ENCODE results near the gene C1orf105. TPM values are rescaled to one million over a fixed set of nuclear protein-coding genes. Genes with fewer than 3 reads are reported as not detected.

Gene C1orf105
- total and polyA plus RNA-seq, 2 of the 13 experiments (the other 11 are each of a cell fraction or from before 2014, with no cell fraction given) = 0.15 to 0.45 TPM

DNA sequence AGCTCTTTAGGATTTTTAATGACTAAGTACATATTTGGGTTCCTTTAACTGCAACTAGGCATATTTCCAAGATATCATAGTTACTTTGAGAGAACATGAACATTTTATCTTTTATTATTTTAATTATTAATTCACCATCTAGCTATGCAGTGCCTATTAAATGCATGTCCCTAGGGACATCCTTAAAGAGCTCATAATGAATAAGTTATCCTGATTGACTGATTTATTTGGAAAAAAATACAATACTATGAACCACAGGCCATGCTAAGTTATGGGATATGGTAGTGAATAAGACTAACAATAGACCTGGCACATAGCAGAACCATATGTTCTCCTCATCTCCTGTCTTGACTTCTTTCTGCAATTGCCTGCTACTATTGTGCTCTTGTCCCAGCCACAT is 16.4 kb upstream of the C1orf105 start:
- intact Hi-C loops (cut with micrococcal nuclease; ENCODE audit: unreplicated experiment) = no loop called here
- TF ChIP-seq SPEN (CRISPR knock-in tag; IDR thresholded peaks at IDR 0.05; ENCODE audit: low read depth) (no peak), PCBP2 (optimal IDR thresholded peaks at IDR 0.05; ENCODE audit: low read depth, low read length, poor library complexity, severe bottlenecking) (no peak), ZNF34 (CRISPR knock-in tag; IDR thresholded peaks at IDR 0.05; ENCODE audit: borderline replicate concordance) (no peak), ZNF570 (CRISPR knock-in tag; IDR thresholded peaks at IDR 0.05; ENCODE audit: borderline replicate concordance) (no peak), JUN (CRISPR knock-in tag; IDR thresholded peaks at IDR 0.05) (no peak)
- TF ChIP-seq, protein P1, sequence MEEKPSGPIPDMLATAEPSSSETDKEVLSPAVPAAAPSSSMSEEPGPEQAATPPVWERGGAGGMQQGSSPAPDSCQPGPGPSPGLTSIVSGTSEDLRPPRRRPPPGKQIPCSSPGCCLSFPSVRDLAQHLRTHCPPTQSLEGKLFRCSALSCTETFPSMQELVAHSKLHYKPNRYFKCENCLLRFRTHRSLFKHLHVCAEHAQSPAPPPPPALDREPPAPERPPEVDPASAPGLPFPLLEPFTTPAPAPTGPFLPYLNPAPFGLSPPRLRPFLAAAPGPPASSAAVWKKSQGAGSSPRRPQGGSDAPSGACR (CRISPR knock-in tag; IDR thresholded peaks at IDR 0.05) = no peak
- TF ChIP-seq, protein P2, sequence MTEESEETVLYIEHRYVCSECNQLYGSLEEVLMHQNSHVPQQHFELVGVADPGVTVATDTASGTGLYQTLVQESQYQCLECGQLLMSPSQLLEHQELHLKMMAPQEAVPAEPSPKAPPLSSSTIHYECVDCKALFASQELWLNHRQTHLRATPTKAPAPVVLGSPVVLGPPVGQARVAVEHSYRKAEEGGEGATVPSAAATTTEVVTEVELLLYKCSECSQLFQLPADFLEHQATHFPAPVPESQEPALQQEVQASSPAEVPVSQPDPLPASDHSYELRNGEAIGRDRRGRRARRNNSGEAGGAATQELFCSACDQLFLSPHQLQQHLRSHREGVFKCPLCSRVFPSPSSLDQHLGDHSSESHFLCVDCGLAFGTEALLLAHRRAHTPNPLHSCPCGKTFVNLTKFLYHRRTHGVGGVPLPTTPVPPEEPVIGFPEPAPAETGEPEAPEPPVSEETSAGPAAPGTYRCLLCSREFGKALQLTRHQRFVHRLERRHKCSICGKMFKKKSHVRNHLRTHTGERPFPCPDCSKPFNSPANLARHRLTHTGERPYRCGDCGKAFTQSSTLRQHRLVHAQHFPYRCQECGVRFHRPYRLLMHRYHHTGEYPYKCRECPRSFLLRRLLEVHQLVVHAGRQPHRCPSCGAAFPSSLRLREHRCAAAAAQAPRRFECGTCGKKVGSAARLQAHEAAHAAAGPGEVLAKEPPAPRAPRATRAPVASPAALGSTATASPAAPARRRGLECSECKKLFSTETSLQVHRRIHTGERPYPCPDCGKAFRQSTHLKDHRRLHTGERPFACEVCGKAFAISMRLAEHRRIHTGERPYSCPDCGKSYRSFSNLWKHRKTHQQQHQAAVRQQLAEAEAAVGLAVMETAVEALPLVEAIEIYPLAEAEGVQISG (CRISPR knock-in tag; IDR thresholded peaks at IDR 0.05) = no peak
- Histone ChIP-seq H3K9ac (ENCODE audit: insufficient read depth, low read depth, low read length) (no peak overlapping the region), H3K9me3 (ENCODE audit: low read length) (no peaks in the 10 kb centered on the region), H3K36me3 (replicated peaks in 1 of 2; ENCODE audit: control insufficient read depth in 1 of 2, insufficient read depth in 2 of 2, low read length in 2 of 2) (no peaks in the 10 kb centered on the region), H4K20me1 (ENCODE audit: insufficient read depth, low read length) (no peaks in the 10 kb centered on the region), H3K27ac (ENCODE audit: extremely low read length, insufficient read depth, low read length) (no peak overlapping the region), H3K4me2 (ENCODE audit: low read depth, low read length) (no peak overlapping the region), H2AFZ (ENCODE audit: low read length) (no peak overlapping the region), H3K27me3 (ENCODE audit: control insufficient read depth in 1 of 2, insufficient read depth in 2 of 2, low read length in 2 of 2) (no peaks in the 10 kb centered on the region; a peak in 1 of 5 replicates), H3K4me3 (replicated peaks in 1 of 3; ENCODE audit: insufficient read depth in 1 of 3, low read depth in 2 of 3, low read length in 3 of 3) (no peak overlapping the region), H3K79me2 (ENCODE audit: insufficient read depth, low read length) (no peaks in the 10 kb centered on the region), H3K4me1 (ENCODE audit: insufficient read depth, low read length) (peaks cover 10% of the 10 kb centered on the region)
- ChIA-PET CTCF (ENCODE audit: low intra/inter-chr PET ratio, low total read pairs) (no interaction called here), POLR2A (no interaction called here)
- ATAC-seq = no peak
- no TSS peak for BruUV-seq (replicated peaks)
- DNase-seq (ENCODE audit: low spot score) = no peak
- in situ Hi-C loops (cut with HindIII; ENCODE audit: extremely low pct_ligation_motif_present, low pct_unique_long_range_greater_than_20kb) = no loop called here
- no peak for FAIRE-seq

Data from HepG2 (cell line).